HepG2 (cell line): Measurements from ENCODE around the gene PROP1. TPM values are rescaled to one million over a fixed set of nuclear protein-coding genes. Genes with fewer than 3 reads are reported as not detected.

Experiments
- polyA plus RNA-seq, 8 experiments: library from polyadenylated mRNA; depleted of rRNA in 3 of 8; stranded (reverse) in 7 of 8; unstranded in 1 of 8; fragments of >200 nt; fragmentation: Illumina TruSeq in 4 of 8; extraction: Trizol in 4 of 8; gene quantifications; 2 replicates each; pipeline versions ENCODE4 v1.2.1 to v1.2.3, GENCODE V29; 2011 to 2016; ENCODE audit warnings: low read depth in 4 of 8, missing spikeins in 1 of 8, mixed read lengths in 1 of 8; ENCODE audit not compliant: insufficient read depth in 1 of 8
- total RNA-seq, 5 experiments: library from RNA; depleted of rRNA; stranded (reverse); fragments of >200 nt; fragmentation: Illumina TruSeq; extraction: Trizol; gene quantifications; 2 replicates each; pipeline ENCODE4 v1.2.3, GENCODE V29; 2016; ENCODE audit warnings: low read depth in 1 of 5

PROP1 gene
- total and polyA plus RNA-seq, 2 of the 13 experiments (the other 11 are each of a cell fraction or from before 2014, with no cell fraction given): not detected

Other genes starting within 250 kb of the PROP1 start
- not detected in 2 replicates for gene FAM153A, start 213.3 kb downstream of the PROP1 start, total RNA-seq (2016; rRNA removed; fragmentation: Illumina TruSeq; extraction: Trizol)
- gene FAM153A, start 213.3 kb downstream of the PROP1 start, polyA plus RNA-seq (2011; rRNA removed): 0.22 TPM in 1 of 2 replicates, not detected in the other
- not detected in 2 replicates for gene N4BP3, start 117.3 kb upstream of the PROP1 start, total RNA-seq (2016; rRNA removed; fragmentation: Illumina TruSeq; extraction: Trizol)
- 0.13 and 0.17 TPM in 2 replicates for gene N4BP3, start 117.3 kb upstream of the PROP1 start, polyA plus RNA-seq (2011; rRNA removed)
- gene RMND5B, start 134.8 kb upstream of the PROP1 start, total RNA-seq (2016; rRNA removed; fragmentation: Illumina TruSeq; extraction: Trizol): 17.0 and 20.4 TPM in 2 replicates
- 18.6 and 22.3 TPM in 2 replicates for gene RMND5B, start 134.8 kb upstream of the PROP1 start, polyA plus RNA-seq (2011; rRNA removed)
- gene NHP2, start 157.6 kb upstream of the PROP1 start, total RNA-seq (2016; rRNA removed; fragmentation: Illumina TruSeq; extraction: Trizol): 96.1 and 113 TPM in 2 replicates
- gene NHP2, start 157.6 kb upstream of the PROP1 start, polyA plus RNA-seq (2011; rRNA removed): 56.2 and 60.8 TPM in 2 replicates
- not detected in 2 replicates for gene GMCL2, start 191.1 kb upstream of the PROP1 start, total RNA-seq (2016; rRNA removed; fragmentation: Illumina TruSeq; extraction: Trizol)
- 0.03 TPM in 1 of 2 replicates, not detected in the other for gene GMCL2, start 191.1 kb upstream of the PROP1 start, polyA plus RNA-seq (2011; rRNA removed)
- 111 and 132 TPM in 2 replicates for gene HNRNPAB, start 208.3 kb upstream of the PROP1 start, total RNA-seq (2016; rRNA removed; fragmentation: Illumina TruSeq; extraction: Trizol)
- 46.1 and 62.6 TPM in 2 replicates for gene HNRNPAB, start 208.3 kb upstream of the PROP1 start, polyA plus RNA-seq (2011; rRNA removed)
- 6.5 and 18.0 TPM in 2 replicates for gene PHYKPL, start 236.6 kb upstream of the PROP1 start, total RNA-seq (2016; rRNA removed; fragmentation: Illumina TruSeq; extraction: Trizol)
- gene PHYKPL, start 236.6 kb upstream of the PROP1 start, polyA plus RNA-seq (2011; rRNA removed): 78.6 and 94.3 TPM in 2 replicates